ENCODE measurements around the gene RBM8A.
A peak's percentile ranks its signal among the peaks of the same experiment; 100 is the strongest.

RBM8A gene

DNA sequence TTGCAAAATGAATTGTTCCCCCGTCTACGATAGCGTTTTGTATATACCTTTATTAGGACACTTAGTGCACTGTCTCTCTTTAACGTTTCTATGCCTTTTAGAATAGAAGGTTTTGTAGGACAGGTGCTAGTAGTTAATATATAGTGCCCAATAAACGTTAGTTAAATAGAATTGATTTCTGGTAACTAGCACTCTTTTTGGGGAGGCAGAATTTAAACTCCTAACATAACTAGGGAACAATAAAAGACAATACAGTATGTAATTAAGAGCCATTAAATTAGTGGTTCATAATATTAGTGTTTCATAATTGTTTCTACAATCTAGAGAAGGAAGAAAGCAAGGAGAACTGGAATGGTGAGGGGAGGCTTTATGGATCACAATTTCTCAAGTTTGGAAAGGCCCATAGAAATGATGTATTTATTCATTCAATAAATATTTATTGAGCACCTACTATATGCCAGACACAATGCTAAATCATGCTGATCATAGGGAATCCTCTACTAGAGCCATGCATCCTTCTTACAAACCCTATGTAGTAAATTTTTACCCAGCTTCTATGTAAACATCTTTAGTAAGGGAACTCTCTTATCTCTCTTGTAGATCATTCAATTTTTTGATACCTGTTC lies 37.9 kb upstream of the RBM8A start:
- DNase-seq = no peak
- POLR2A ChIA-PET = interaction anchor here (0.6 to 2.1 kb wide), 5 partner anchors 15 to 106 kb away, joined by 3 to 9 read pairs (median 4); partner anchors contain the start of genes PIAS3 and RBM8A

DNA sequence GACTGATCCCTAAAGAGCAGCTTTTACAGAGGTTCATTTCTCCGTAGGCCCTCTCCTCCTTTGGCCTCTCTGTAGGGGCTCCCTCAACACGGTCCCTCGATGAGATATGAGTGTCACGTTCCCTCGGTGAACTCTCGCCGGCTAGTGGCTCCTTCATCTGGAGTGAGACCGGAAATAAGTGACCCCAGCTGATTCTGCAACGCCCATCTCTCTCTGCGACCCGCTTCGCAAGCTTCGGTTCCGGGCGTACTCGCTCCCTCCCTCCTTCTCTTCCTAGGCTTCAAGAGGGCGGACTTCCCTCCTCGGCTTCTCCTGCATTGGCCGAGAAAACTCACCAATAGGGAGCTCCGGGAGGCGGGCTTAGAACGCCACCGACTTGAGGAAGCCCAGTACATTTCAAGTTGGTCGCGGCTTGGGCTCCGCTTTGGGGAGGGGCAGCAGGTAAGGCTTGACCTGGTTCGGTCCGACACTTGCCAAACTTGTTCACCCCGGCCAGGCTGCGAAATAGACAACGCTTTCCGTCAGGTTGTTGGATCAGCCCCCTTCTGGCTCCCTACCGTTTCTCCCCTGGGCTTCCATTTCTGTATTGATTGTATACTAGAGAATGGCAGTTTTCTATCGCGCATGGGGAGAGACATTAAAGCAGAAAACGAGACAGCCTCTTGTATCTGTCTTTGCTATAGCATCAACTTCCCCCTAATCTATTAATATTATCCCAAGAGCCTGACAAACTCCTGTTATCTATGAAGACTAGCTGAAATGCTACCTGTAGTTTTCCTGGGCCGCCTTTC lies 37.2 kb upstream of the RBM8A start, which contains the start of the genes ANKRD34A and POLR3GL:
ANKRD34A (minus strand) TSS at position 248 of the 791 bp plus-strand sequence. CDS start 2,816 bp downstream, outside the sequence.
POLR3GL (plus strand) TSS at position 363 of the 791 bp plus-strand sequence. CDS start 10,176 bp downstream, outside the sequence.
- CTCF ChIA-PET = interaction anchor here (0.8 to 3.7 kb wide), 10 partner anchors 13 to 118 kb away, joined by 3 to 47 read pairs (median 3); partner anchors contain the start of gene RBM8A
- peak within 1 kb of the TSS; percentile 82 to 98 (median 96) for H3K4me3 ChIP-seq (ENCODE audit: control insufficient read depth in 1 of 7, extremely low read depth in 1 of 7, insufficient read depth in 4 of 7, low read depth in 2 of 7, low read length in 6 of 7)

More for the DNA sequence above, 37.9 kb upstream of the RBM8A start:
- Histone ChIP-seq H3K27ac (ENCODE audit: insufficient read depth in 1 of 2, low read depth in 1 of 2, low read length in 2 of 2, poor library complexity in 1 of 2, severe bottlenecking in 2 of 2) (peak overlapping the region; percentile 68 to 93), H3K9me3 (ENCODE audit: control extremely low read depth in 1 of 5, control insufficient read depth in 4 of 5, insufficient read depth in 2 of 5, low read depth in 1 of 5, low read length in 4 of 5) (peaks cover 0 to 4% (median 3%) of the 10 kb centered on the region in 5 experiments), H3K36me3 (ENCODE audit: control insufficient read depth in 4 of 4, insufficient read depth in 4 of 4, low read length in 3 of 4) (peaks cover 0 to 4% (median 0%) of the 10 kb centered on the region in 4 experiments), H3K4me1 (ENCODE audit: control extremely low read depth in 1 of 4, control insufficient read depth in 4 of 4, insufficient read depth in 4 of 4, low read length in 3 of 4) (peaks cover 23 to 48% (median 39%) of the 10 kb centered on the region in 4 experiments), H3K4me3 (ENCODE audit: control insufficient read depth in 1 of 7, extremely low read depth in 1 of 7, insufficient read depth in 4 of 7, low read depth in 2 of 7, low read length in 6 of 7) (peak overlapping the region in 6 of 7 experiments; percentile 82 to 98 (median 96)), H3K27me3 (replicated peaks in 2 of 5; ENCODE audit: control insufficient read depth in 4 of 5, insufficient read depth in 5 of 5, low read length in 4 of 5) (peaks cover 0 to 3% (median 0%) of the 10 kb centered on the region in 5 experiments)
- CTCF ChIA-PET = interaction anchor here (0.9 to 3.7 kb wide), 8 partner anchors 12 to 57 kb away, joined by 3 to 47 read pairs (median 4); partner anchors contain the start of gene RBM8A
- no CpG with 5 or more reads among the region's 5 CpGs for WGBS (ENCODE audit: insufficient coverage)

DNA sequence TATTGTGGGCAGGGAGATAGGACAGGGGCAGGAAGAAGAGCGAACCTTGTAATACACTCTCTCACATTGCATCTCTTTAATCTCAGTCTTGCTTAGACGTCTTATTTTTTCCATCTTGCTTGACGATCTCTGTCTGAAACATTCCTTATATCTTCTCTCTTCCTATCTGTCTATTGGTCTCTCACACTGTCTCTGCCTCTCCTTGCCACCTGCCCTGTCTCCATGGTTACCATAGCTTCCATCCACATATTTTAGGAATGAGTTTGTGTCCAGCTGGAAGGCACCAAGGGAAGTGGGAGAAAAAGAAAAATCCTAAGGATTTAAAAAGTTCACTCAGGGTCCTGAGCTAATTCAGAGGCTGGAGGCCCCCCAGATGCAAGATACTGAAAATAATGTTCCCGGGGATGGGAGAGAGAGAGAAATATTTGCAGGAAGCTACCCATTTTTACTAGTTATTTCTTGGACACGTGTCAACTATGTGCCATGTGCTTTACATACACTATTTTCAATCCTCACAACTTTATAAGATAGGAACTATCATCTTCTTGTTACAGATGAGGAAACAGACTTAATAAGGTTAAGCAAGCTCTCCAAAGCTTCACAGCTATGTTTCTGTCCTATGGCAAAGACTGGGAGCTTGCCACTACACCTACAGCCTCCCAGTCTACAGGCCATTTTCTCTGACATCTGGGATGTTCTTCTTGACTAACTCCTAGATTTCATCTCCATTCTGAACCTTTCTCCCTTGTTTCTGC lies 36.2 kb upstream of the RBM8A start:
- H3K27me3 ChIP-seq (replicated peaks in 2 of 5; ENCODE audit: control insufficient read depth in 4 of 5, insufficient read depth in 5 of 5, low read length in 4 of 5) = peaks cover 0 to 3% (median 0%) of the 10 kb centered on the region in 5 experiments
- ChIA-PET CTCF (interaction anchor here (0.8 to 3.7 kb wide), 9 partner anchors 9 to 116 kb away, joined by 3 to 47 read pairs (median 3); partner anchors contain the start of gene RBM8A), POLR2A (interaction anchor here (0.6 to 2.1 kb wide), 5 partner anchors 33 to 104 kb away, joined by 3 to 9 read pairs (median 4); partner anchors contain the start of genes PEX11B, PIAS3 and RBM8A)
- no peak for DNase-seq
- H3K27ac ChIP-seq (ENCODE audit: insufficient read depth in 1 of 2, low read depth in 1 of 2, low read length in 2 of 2, poor library complexity in 1 of 2, severe bottlenecking in 2 of 2) = peak overlapping the region in 1 of 2 experiments; percentile 93
- peak overlapping the region in 6 of 7 experiments; percentile 82 to 98 (median 96) for H3K4me3 ChIP-seq (ENCODE audit: control insufficient read depth in 1 of 7, extremely low read depth in 1 of 7, insufficient read depth in 4 of 7, low read depth in 2 of 7, low read length in 6 of 7)
- peaks cover 33 to 64% (median 56%) of the 10 kb centered on the region in 4 experiments for H3K4me1 ChIP-seq (ENCODE audit: control extremely low read depth in 1 of 4, control insufficient read depth in 4 of 4, insufficient read depth in 4 of 4, low read length in 3 of 4)
- H3K9me3 ChIP-seq (ENCODE audit: control extremely low read depth in 1 of 5, control insufficient read depth in 4 of 5, insufficient read depth in 2 of 5, low read depth in 1 of 5, low read length in 4 of 5) = peaks cover 0 to 4% (median 3%) of the 10 kb centered on the region in 5 experiments
- 69% methylated on average over 4 of the region's 5 CpGs for WGBS (ENCODE audit: insufficient coverage)
- peaks cover 0 to 4% (median 0%) of the 10 kb centered on the region in 4 experiments for H3K36me3 ChIP-seq (ENCODE audit: control insufficient read depth in 4 of 4, insufficient read depth in 4 of 4, low read length in 3 of 4)

More for the DNA sequence above, 37.2 kb upstream of the RBM8A start, which contains the start of the genes ANKRD34A and POLR3GL:
- WGBS (ENCODE audit: insufficient coverage) = 0% methylated on average over 31 of the region's 37 CpGs
- POLR2A ChIA-PET = interaction anchor here (0.6 to 2.1 kb wide), 6 partner anchors 34 to 105 kb away, joined by 3 to 9 read pairs (median 4); partner anchors contain the start of genes PEX11B, PIAS3 and RBM8A
- Histone ChIP-seq H3K36me3 (ENCODE audit: control insufficient read depth in 4 of 4, insufficient read depth in 4 of 4, low read length in 3 of 4) (peaks cover 0 to 4% (median 0%) of the 10 kb centered on the region in 4 experiments), H3K27me3 (replicated peaks in 2 of 5; ENCODE audit: control insufficient read depth in 4 of 5, insufficient read depth in 5 of 5, low read length in 4 of 5) (peaks cover 0 to 3% (median 0%) of the 10 kb centered on the region in 5 experiments), H3K9me3 (ENCODE audit: control extremely low read depth in 1 of 5, control insufficient read depth in 4 of 5, insufficient read depth in 2 of 5, low read depth in 1 of 5, low read length in 4 of 5) (peaks cover 0 to 4% (median 3%) of the 10 kb centered on the region in 5 experiments), H3K27ac (ENCODE audit: insufficient read depth in 1 of 2, low read depth in 1 of 2, low read length in 2 of 2, poor library complexity in 1 of 2, severe bottlenecking in 2 of 2) (peak within 1 kb of the TSS; percentile 68 to 93), H3K4me1 (ENCODE audit: control extremely low read depth in 1 of 4, control insufficient read depth in 4 of 4, insufficient read depth in 4 of 4, low read length in 3 of 4) (peaks cover 28 to 55% (median 46%) of the 10 kb centered on the region in 4 experiments)
- peak; percentile 91 to 95 (median 94) for DNase-seq

DNA sequence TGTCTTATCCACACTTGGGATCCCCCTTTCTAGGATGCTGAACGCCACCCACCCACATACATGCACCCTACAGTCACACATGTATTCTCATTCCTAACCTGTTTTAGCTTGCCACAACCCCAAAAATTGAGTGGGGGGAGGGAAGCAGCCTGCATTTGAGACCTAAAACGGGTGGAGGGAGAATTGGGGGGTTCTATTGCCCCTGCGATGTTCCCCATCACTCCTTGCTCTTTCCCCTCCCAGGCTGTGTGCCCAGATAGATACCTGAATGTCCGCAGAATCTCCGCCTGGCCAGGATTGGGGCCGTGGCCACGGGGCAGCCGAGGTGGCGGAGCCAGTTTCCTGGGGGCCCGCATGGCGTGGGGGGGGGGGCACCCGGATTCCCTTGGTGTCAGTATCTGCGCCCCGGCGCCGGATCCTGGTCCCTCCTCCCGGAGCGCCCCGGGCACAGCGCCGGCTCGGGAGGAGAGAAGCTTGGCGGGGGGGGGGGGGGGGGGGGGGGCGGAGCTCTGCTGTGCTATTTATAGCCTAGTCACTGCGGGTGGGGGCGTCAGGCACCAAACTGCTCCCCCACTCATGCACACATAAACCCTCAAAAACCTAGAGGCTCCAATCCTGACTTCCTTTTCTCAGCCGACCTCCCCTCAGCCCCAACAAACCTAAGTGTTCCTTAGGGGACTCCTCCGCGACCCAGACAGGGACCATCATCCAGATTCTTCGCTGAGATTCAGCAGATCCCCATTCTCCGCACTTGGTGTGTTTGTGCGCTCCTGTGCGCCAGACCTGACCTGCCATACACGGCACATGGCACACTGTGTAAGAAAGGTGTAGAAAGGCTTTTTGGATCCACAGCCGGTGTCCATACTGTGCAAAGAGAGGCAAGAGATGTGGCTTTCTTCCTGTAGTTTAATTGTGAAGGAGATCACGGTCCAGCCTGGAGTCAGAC lies 35.1 kb upstream of the RBM8A start:
- H3K4me1 ChIP-seq (ENCODE audit: control extremely low read depth in 1 of 4, control insufficient read depth in 4 of 4, insufficient read depth in 4 of 4, low read length in 3 of 4) = peaks cover 38 to 68% (median 61%) of the 10 kb centered on the region in 4 experiments
- peaks cover 0 to 3% (median 0%) of the 10 kb centered on the region in 5 experiments for H3K27me3 ChIP-seq (replicated peaks in 2 of 5; ENCODE audit: control insufficient read depth in 4 of 5, insufficient read depth in 5 of 5, low read length in 4 of 5)
- ChIA-PET CTCF (interaction anchor here (1.0 to 3.7 kb wide), 2 partner anchors 8 to 15 kb away, joined by 3 to 47 read pairs; no protein-coding TSS in a partner anchor), POLR2A (interaction anchor here (0.6 kb wide), 2 partner anchors 29 to 35 kb away, joined by 3 to 4 read pairs; partner anchors contain the start of gene RBM8A)
- no peak overlapping the region for H3K27ac ChIP-seq (ENCODE audit: insufficient read depth in 1 of 2, low read depth in 1 of 2, low read length in 2 of 2, poor library complexity in 1 of 2, severe bottlenecking in 2 of 2)
- WGBS (ENCODE audit: insufficient coverage) = 12% methylated on average over 13 of the region's 36 CpGs
- peak overlapping the region in 6 of 7 experiments; percentile 73 to 95 (median 88) for H3K4me3 ChIP-seq (ENCODE audit: control insufficient read depth in 1 of 7, extremely low read depth in 1 of 7, insufficient read depth in 4 of 7, low read depth in 2 of 7, low read length in 6 of 7)
- peaks cover 0 to 2% (median 0%) of the 10 kb centered on the region in 4 experiments for H3K36me3 ChIP-seq (ENCODE audit: control insufficient read depth in 4 of 4, insufficient read depth in 4 of 4, low read length in 3 of 4)
- peaks cover 0 to 2% (median 2%) of the 10 kb centered on the region in 5 experiments for H3K9me3 ChIP-seq (ENCODE audit: control extremely low read depth in 1 of 5, control insufficient read depth in 4 of 5, insufficient read depth in 2 of 5, low read depth in 1 of 5, low read length in 4 of 5)
- peak in 2 of 3 donors; percentile 31 to 35 for DNase-seq

DNA sequence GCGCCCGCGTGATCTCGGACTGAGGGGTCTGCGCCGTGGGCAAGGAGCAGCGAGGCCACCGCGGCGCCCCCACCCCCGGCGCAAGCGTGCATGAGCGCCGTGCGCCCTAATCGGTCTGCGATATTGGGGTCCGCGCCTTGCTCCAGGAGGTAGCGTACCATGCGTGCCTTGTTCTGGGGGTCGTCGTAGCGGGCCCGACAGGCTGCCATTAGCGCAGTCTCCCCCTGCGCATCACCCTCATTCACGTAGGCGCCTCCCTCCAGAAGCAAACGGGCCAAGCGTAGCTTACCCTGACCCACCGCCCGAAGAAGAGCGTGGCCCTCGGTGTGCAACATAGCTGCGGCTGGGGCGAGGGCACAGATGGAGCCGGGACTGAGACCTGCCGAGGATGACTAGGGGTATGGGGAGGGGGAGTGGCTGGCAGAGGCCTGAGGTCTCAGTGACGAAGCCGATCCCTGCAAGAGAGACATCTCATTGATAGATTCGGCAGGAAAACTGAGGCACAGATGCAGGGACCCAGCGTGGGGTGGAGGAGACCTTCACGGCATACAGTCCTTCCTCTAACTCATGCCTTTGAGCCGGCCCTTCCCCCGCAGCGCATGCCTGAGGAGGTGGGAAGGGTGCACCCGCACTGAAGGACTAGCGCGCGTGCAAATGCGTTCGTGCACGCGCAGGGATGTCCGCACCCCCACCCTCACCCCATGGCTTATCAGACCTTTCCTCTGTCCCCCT lies 34.3 kb upstream of the RBM8A start:
- Histone ChIP-seq H3K36me3 (ENCODE audit: control insufficient read depth in 4 of 4, insufficient read depth in 4 of 4, low read length in 3 of 4) (no peaks in the 10 kb centered on the region), H3K27ac (ENCODE audit: insufficient read depth in 1 of 2, low read depth in 1 of 2, low read length in 2 of 2, poor library complexity in 1 of 2, severe bottlenecking in 2 of 2) (no peak overlapping the region), H3K4me1 (ENCODE audit: control extremely low read depth in 1 of 4, control insufficient read depth in 4 of 4, insufficient read depth in 4 of 4, low read length in 3 of 4) (peaks cover 45 to 73% (median 68%) of the 10 kb centered on the region in 4 experiments), H3K4me3 (ENCODE audit: control insufficient read depth in 1 of 7, extremely low read depth in 1 of 7, insufficient read depth in 4 of 7, low read depth in 2 of 7, low read length in 6 of 7) (peak overlapping the region; percentile 71 to 95 (median 86)), H3K9me3 (ENCODE audit: control extremely low read depth in 1 of 5, control insufficient read depth in 4 of 5, insufficient read depth in 2 of 5, low read depth in 1 of 5, low read length in 4 of 5) (no peaks in the 10 kb centered on the region), H3K27me3 (replicated peaks in 2 of 5; ENCODE audit: control insufficient read depth in 4 of 5, insufficient read depth in 5 of 5, low read length in 4 of 5) (peaks cover 0 to 3% (median 0%) of the 10 kb centered on the region in 5 experiments)
- ChIA-PET POLR2A (no interaction called here), CTCF (no interaction called here)
- DNase-seq = peak in 2 of 3 donors; percentile 17 to 46
- WGBS (ENCODE audit: insufficient coverage) = 0% methylated on average over 37 of the region's 57 CpGs

All from common myeloid progenitor, CD34-positive (primary cell).